ENCODE data around the gene TM4SF1. TPM values are rescaled to one million over a fixed set of nuclear protein-coding genes. Genes with fewer than 3 reads are reported as not detected.

Gene TM4SF1
- total RNA-seq, 1 experiment from 2014 or later, result 0.66 TPM

DNA sequence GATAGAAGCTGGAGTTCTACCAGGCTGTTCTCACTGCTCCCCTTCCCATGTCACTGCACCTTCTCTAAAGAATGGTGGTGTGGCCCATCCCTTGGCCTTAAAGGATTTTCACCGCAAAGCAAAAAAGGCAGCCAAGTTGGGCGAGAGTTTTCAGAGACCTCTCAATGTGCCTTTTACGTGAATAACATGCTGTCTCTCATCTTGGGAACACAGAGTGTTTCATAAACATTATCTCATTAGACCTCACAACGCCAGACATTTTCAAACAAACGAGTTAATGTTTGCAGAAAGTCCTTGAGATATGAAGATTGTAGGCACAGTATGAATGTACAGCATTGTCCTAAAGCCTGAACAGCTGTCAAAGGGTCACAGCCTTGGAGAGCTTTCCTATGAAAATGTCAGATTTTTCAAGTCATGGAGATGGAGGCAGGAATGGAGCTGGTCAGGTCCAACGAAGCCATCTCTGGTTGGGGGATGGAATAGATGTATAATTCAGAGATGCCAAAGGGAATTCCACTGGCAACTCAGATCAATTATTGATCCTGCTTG, 21.3 kb downstream of the TM4SF1 start:
- H3K27ac ChIP-seq (ENCODE audit: low read depth, low read length), result no peak overlapping the region
- no peak overlapping the region for H3K4me3 ChIP-seq (replicated peaks in 1 of 2; ENCODE audit: low read depth in 1 of 2, low read length in 2 of 2)
- no peak for ATAC-seq
- no peaks in the 10 kb centered on the region for H3K79me2 ChIP-seq (ENCODE audit: insufficient read depth, low read length)
- H3K9ac ChIP-seq (ENCODE audit: low read length), result no peak overlapping the region
- no peaks in the 10 kb centered on the region for H3K9me2 ChIP-seq (ENCODE audit: insufficient read depth)
- BruUV-seq (replicated peaks), result no TSS peak
- intact Hi-C loops (cut with micrococcal nuclease), result no loop called here
- no peak overlapping the region for H3K4me2 ChIP-seq (ENCODE audit: low read length)
- no peak for DNase-seq (ENCODE audit: low read depth, low spot score)
- ChIA-PET POLR2A (no interaction called here), CTCF (interaction anchor here (1.4 kb wide), 1 partner anchor 12 kb away, joined by 5 read pairs; no protein-coding TSS in a partner anchor), RAD21 (ENCODE audit: low non-redundant PET in 1 of 2, low total read pairs in 2 of 2, uncharacterized antibody in 2 of 2, unreplicated experiment in 2 of 2) (no interaction called here)
- no peaks in the 10 kb centered on the region for H3K9me3 ChIP-seq (ENCODE audit: control insufficient read depth in 1 of 2, insufficient read depth in 1 of 2, low read depth in 1 of 2, low read length in 2 of 2)
- H4K20me1 ChIP-seq (ENCODE audit: insufficient read depth), result no peaks in the 10 kb centered on the region
- TF ChIP-seq RAD21 (IDR thresholded peaks at IDR 0.05; ENCODE audit: low read depth) (no peak), CEBPB (IDR thresholded peaks at IDR 0.05; ENCODE audit: low read depth) (no peak), ZFX (IDR thresholded peaks at IDR 0.05) (no peak), SP1 (IDR thresholded peaks at IDR 0.05; ENCODE audit: low read depth) (no peak), CBX3 (IDR thresholded peaks at IDR 0.05; ENCODE audit: low read depth) (no peak), ELF1 (IDR thresholded peaks at IDR 0.05; ENCODE audit: borderline replicate concordance, low read depth) (no peak), SRF (IDR thresholded peaks at IDR 0.05; ENCODE audit: low read depth) (no peak), FOSL1 (IDR thresholded peaks at IDR 0.05; ENCODE audit: low read depth) (no peak), EZH2phosphoT487 (IDR thresholded peaks at IDR 0.05; ENCODE audit: borderline replicate concordance) (no peak), EZH2 (IDR thresholded peaks at IDR 0.05) (no peak), POLR2AphosphoS5 (IDR thresholded peaks at IDR 0.05; ENCODE audit: low read depth, low read length) (no peak), JUND (IDR thresholded peaks at IDR 0.05) (no peak), EGR1 (IDR thresholded peaks at IDR 0.05; ENCODE audit: low read depth) (no peak)
- TF ChIP-seq, protein P1, sequence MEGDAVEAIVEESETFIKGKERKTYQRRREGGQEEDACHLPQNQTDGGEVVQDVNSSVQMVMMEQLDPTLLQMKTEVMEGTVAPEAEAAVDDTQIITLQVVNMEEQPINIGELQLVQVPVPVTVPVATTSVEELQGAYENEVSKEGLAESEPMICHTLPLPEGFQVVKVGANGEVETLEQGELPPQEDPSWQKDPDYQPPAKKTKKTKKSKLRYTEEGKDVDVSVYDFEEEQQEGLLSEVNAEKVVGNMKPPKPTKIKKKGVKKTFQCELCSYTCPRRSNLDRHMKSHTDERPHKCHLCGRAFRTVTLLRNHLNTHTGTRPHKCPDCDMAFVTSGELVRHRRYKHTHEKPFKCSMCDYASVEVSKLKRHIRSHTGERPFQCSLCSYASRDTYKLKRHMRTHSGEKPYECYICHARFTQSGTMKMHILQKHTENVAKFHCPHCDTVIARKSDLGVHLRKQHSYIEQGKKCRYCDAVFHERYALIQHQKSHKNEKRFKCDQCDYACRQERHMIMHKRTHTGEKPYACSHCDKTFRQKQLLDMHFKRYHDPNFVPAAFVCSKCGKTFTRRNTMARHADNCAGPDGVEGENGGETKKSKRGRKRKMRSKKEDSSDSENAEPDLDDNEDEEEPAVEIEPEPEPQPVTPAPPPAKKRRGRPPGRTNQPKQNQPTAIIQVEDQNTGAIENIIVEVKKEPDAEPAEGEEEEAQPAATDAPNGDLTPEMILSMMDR (IDR thresholded peaks at IDR 0.05 in 2 of 3, conservative IDR thresholded peaks at IDR 0.05 in 1 of 3; ENCODE audit: borderline replicate concordance in 1 of 3, insufficient read depth in 1 of 3, low read depth in 2 of 3, low read length in 2 of 3), result no peak
- TF ChIP-seq, protein P2, sequence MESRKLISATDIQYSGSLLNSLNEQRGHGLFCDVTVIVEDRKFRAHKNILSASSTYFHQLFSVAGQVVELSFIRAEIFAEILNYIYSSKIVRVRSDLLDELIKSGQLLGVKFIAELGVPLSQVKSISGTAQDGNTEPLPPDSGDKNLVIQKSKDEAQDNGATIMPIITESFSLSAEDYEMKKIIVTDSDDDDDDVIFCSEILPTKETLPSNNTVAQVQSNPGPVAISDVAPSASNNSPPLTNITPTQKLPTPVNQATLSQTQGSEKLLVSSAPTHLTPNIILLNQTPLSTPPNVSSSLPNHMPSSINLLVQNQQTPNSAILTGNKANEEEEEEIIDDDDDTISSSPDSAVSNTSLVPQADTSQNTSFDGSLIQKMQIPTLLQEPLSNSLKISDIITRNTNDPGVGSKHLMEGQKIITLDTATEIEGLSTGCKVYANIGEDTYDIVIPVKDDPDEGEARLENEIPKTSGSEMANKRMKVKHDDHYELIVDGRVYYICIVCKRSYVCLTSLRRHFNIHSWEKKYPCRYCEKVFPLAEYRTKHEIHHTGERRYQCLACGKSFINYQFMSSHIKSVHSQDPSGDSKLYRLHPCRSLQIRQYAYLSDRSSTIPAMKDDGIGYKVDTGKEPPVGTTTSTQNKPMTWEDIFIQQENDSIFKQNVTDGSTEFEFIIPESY (IDR thresholded peaks at IDR 0.05; ENCODE audit: extremely low read depth, insufficient replicate concordance, low read length), result no peak
- TF ChIP-seq, protein P3, sequence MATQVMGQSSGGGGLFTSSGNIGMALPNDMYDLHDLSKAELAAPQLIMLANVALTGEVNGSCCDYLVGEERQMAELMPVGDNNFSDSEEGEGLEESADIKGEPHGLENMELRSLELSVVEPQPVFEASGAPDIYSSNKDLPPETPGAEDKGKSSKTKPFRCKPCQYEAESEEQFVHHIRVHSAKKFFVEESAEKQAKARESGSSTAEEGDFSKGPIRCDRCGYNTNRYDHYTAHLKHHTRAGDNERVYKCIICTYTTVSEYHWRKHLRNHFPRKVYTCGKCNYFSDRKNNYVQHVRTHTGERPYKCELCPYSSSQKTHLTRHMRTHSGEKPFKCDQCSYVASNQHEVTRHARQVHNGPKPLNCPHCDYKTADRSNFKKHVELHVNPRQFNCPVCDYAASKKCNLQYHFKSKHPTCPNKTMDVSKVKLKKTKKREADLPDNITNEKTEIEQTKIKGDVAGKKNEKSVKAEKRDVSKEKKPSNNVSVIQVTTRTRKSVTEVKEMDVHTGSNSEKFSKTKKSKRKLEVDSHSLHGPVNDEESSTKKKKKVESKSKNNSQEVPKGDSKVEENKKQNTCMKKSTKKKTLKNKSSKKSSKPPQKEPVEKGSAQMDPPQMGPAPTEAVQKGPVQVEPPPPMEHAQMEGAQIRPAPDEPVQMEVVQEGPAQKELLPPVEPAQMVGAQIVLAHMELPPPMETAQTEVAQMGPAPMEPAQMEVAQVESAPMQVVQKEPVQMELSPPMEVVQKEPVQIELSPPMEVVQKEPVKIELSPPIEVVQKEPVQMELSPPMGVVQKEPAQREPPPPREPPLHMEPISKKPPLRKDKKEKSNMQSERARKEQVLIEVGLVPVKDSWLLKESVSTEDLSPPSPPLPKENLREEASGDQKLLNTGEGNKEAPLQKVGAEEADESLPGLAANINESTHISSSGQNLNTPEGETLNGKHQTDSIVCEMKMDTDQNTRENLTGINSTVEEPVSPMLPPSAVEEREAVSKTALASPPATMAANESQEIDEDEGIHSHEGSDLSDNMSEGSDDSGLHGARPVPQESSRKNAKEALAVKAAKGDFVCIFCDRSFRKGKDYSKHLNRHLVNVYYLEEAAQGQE (IDR thresholded peaks at IDR 0.05; ENCODE audit: low read depth), result no peak
- TF ChIP-seq, protein P4, sequence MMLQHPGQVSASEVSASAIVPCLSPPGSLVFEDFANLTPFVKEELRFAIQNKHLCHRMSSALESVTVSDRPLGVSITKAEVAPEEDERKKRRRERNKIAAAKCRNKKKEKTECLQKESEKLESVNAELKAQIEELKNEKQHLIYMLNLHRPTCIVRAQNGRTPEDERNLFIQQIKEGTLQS (IDR thresholded peaks at IDR 0.05), result no peak
- peaks cover 3 to 8% of the 10 kb centered on the region in 2 experiments; a peak in 3 of 4 replicates for H3K4me1 ChIP-seq (ENCODE audit: control insufficient read depth in 1 of 2, insufficient read depth in 2 of 2, low read length in 2 of 2)
- no peaks in the 10 kb centered on the region for H3K27me3 ChIP-seq (ENCODE audit: insufficient read depth, low read length)
- H2AFZ ChIP-seq (ENCODE audit: low read depth, low read length, poor library complexity, severe bottlenecking), result no peak overlapping the region
- no peaks in the 10 kb centered on the region for H3K36me3 ChIP-seq (ENCODE audit: control insufficient read depth in 1 of 2, insufficient read depth in 2 of 2, low read length in 2 of 2)
